Stimulated activated CD4-positive, alpha-beta T cell treated with anti-CD3 and anti-CD28 coated beads, Interleukin-1b, Interleukin-23, amount 100 ng/mL, for 1 hour (primary cell): ENCODE results near the gene SLITRK5.

Experiments
- DNase-seq, 2 donors: peaks; one replicate each; pipeline ENCODE4 v3.0.0-alpha.2; 2020; ENCODE audit warnings: low read depth in 2 of 2

SLITRK5 gene

GRCh38 chr13:87709947-87710346 lies 38.8 kb downstream of the SLITRK5 start:
- no peak for DNase-seq

- DNase-seq, result no peak
Observed at GRCh38 chr13:87712012-87712411, 40.8 kb downstream of the SLITRK5 start.
